SK-N-SH (cell line): Measurements from ENCODE around the gene PRKCD.

ENCODE experiments used
- FOXJ3 ChIP-seq: sonication (generic); formaldehyde crosslinking; IDR thresholded peaks from 2 replicates; pipeline ENCODE4 v1.5.1; 2020; ENCODE audit warnings: mild to moderate bottlenecking, missing genetic modification reagents
- POLR2AphosphoS5 ChIP-seq: IDR thresholded peaks from 2 replicates; pipeline ENCODE4 v1.6.1; 2012; ENCODE audit warnings: low read depth, low read length
- REST ChIP-seq: IDR thresholded peaks from 2 replicates; pipeline ENCODE4 v1.6.1; 2012; ENCODE audit warnings: mild to moderate bottlenecking, low read depth, low read length, moderate library complexity
- SIN3A ChIP-seq: IDR thresholded peaks from 2 replicates; pipeline ENCODE4 v1.6.1; 2012; ENCODE audit warnings: low read depth, mild to moderate bottlenecking, low read length, moderate library complexity, borderline replicate concordance
- TF ChIP-seq, protein P1 (sequence below): fragments of 200-600 bp; sonication (generic); IDR thresholded peaks from 2 replicates; pipeline ENCODE4 v1.6.1; 2017; ENCODE audit warnings: antibody characterized with exemption, mild to moderate bottlenecking, moderate library complexity

DNA sequence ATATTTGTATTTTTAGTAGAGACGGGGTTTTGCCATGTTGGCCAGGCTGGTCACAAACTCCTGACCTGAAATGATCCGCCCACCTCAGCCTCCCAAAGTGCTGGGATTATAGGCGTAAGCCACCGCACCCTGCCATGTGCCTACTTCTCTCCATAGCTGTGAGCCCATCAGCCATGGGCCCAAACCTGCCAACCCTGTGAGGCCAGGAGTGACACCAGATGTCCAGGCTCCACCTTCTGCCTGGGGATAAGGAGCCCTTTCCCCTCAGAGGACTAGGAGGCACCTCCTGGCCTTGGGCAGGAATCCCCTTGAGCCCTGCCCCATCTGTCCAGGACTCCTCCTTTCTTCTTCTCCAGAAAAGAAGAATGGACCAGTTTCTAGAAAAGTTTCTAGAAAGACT lies 16.6 kb upstream of the PRKCD start:
- no peak for TF ChIP-seq REST
- TF ChIP-seq, protein P1, sequence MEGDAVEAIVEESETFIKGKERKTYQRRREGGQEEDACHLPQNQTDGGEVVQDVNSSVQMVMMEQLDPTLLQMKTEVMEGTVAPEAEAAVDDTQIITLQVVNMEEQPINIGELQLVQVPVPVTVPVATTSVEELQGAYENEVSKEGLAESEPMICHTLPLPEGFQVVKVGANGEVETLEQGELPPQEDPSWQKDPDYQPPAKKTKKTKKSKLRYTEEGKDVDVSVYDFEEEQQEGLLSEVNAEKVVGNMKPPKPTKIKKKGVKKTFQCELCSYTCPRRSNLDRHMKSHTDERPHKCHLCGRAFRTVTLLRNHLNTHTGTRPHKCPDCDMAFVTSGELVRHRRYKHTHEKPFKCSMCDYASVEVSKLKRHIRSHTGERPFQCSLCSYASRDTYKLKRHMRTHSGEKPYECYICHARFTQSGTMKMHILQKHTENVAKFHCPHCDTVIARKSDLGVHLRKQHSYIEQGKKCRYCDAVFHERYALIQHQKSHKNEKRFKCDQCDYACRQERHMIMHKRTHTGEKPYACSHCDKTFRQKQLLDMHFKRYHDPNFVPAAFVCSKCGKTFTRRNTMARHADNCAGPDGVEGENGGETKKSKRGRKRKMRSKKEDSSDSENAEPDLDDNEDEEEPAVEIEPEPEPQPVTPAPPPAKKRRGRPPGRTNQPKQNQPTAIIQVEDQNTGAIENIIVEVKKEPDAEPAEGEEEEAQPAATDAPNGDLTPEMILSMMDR = no peak
- no peak for TF ChIP-seq SIN3A
- no peak for TF ChIP-seq POLR2AphosphoS5
- no peak for TF ChIP-seq FOXJ3 (CRISPR knock-in tag)
